Measurements from ENCODE around the gene PDLIM7. TPM values are rescaled to one million over a fixed set of nuclear protein-coding genes. Genes with fewer than 3 reads are reported as not detected.
A peak's percentile ranks its signal among the peaks of the same experiment; 100 is the strongest.

Gene PDLIM7
- total and polyA plus RNA-seq, 4 donors: 49.2 to 124 (median 83.5) TPM

- no peak overlapping the region for H3K27ac ChIP-seq (ENCODE audit: low read depth in 1 of 2, low read length in 1 of 2)
- no peak for ATAC-seq (ENCODE audit: insufficient read depth, low FRiP score)
- TF ChIP-seq, protein P1, sequence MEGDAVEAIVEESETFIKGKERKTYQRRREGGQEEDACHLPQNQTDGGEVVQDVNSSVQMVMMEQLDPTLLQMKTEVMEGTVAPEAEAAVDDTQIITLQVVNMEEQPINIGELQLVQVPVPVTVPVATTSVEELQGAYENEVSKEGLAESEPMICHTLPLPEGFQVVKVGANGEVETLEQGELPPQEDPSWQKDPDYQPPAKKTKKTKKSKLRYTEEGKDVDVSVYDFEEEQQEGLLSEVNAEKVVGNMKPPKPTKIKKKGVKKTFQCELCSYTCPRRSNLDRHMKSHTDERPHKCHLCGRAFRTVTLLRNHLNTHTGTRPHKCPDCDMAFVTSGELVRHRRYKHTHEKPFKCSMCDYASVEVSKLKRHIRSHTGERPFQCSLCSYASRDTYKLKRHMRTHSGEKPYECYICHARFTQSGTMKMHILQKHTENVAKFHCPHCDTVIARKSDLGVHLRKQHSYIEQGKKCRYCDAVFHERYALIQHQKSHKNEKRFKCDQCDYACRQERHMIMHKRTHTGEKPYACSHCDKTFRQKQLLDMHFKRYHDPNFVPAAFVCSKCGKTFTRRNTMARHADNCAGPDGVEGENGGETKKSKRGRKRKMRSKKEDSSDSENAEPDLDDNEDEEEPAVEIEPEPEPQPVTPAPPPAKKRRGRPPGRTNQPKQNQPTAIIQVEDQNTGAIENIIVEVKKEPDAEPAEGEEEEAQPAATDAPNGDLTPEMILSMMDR (IDR thresholded peaks at IDR 0.05; ENCODE audit: control extremely low read depth, extremely low read depth): no peak
- WGBS, 2 donors: 83 to 95% methylated on average over 13 of the region's 13 CpGs
- H3K4me1 ChIP-seq (ENCODE audit: control insufficient read depth in 5 of 5, insufficient read depth in 5 of 5, low read length in 5 of 5): peaks cover 0 to 14% (median 8%) of the 10 kb centered on the region in 5 donors
- H3K9ac ChIP-seq (ENCODE audit: insufficient read depth in 1 of 2, low read length in 2 of 2): no peak overlapping the region
- no peaks in the 10 kb centered on the region for H3K27me3 ChIP-seq (ENCODE audit: control insufficient read depth in 3 of 3, insufficient read depth in 3 of 3, low read length in 2 of 3)
- DNase-seq: no peak
- H3K9me3 ChIP-seq (ENCODE audit: control insufficient read depth in 4 of 4, insufficient read depth in 3 of 4, low read length in 3 of 4): no peaks in the 10 kb centered on the region
- no peak overlapping the region for H3K4me3 ChIP-seq
- peaks cover 6 to 48% (median 36%) of the 10 kb centered on the region in 4 donors for H3K36me3 ChIP-seq (ENCODE audit: control insufficient read depth in 4 of 4, insufficient read depth in 4 of 4, low read length in 4 of 4)
Observed at GRCh38 chr5:177519463-177520235, 22.2 kb upstream of the PDLIM7 start.

- Histone ChIP-seq H3K36me3 (ENCODE audit: control insufficient read depth in 4 of 4, insufficient read depth in 4 of 4, low read length in 4 of 4) (peaks cover 13 to 56% (median 45%) of the 10 kb centered on the region in 4 donors), H3K9ac (ENCODE audit: insufficient read depth in 1 of 2, low read length in 2 of 2) (peak within 1 kb of the TSS; percentile 69 to 74), H3K4me1 (ENCODE audit: control insufficient read depth in 5 of 5, insufficient read depth in 5 of 5, low read length in 5 of 5) (peaks cover 0 to 14% (median 8%) of the 10 kb centered on the region in 5 donors), H3K4me3 (peak within 1 kb of the TSS; percentile 65), H3K27me3 (ENCODE audit: control insufficient read depth in 3 of 3, insufficient read depth in 3 of 3, low read length in 2 of 3) (no peaks in the 10 kb centered on the region), H3K27ac (ENCODE audit: low read depth in 1 of 2, low read length in 1 of 2) (peak within 1 kb of the TSS; percentile 73 to 91), H3K9me3 (ENCODE audit: control insufficient read depth in 4 of 4, insufficient read depth in 3 of 4, low read length in 3 of 4) (no peaks in the 10 kb centered on the region)
- TF ChIP-seq, protein P1 (IDR thresholded peaks at IDR 0.05; ENCODE audit: control extremely low read depth, extremely low read depth): no peak
- ATAC-seq (ENCODE audit: insufficient read depth, low FRiP score) (peak; percentile 94), DNase-seq (peak; percentile 99 to 100 (median 99))
- WGBS, 2 donors: 0% methylated on average over 93 to 96 of the region's 96 CpGs
Observed at GRCh38 chr5:177516601-177517568, 19.5 kb upstream of the PDLIM7 start, which contains the start of gene DDX41. TSS of gene DDX41 (minus strand) at chr5:177516961. CDS start at chr5:177516945, 16 bp downstream.

GRCh38 chr5:177515580-177515979 is 18.2 kb upstream of the PDLIM7 start:
- H3K4me3 ChIP-seq: no peak overlapping the region
- H3K36me3 ChIP-seq (ENCODE audit: control insufficient read depth in 4 of 4, insufficient read depth in 4 of 4, low read length in 4 of 4): peaks cover 7 to 55% (median 42%) of the 10 kb centered on the region in 4 donors
- no peaks in the 10 kb centered on the region for H3K9me3 ChIP-seq (ENCODE audit: control insufficient read depth in 4 of 4, insufficient read depth in 3 of 4, low read length in 3 of 4)
- WGBS, 2 donors: 82 to 86% methylated on average over 7 of the region's 7 CpGs
- ATAC-seq (ENCODE audit: insufficient read depth, low FRiP score) (no peak), DNase-seq (no peak)
- no peaks in the 10 kb centered on the region for H3K27me3 ChIP-seq (ENCODE audit: control insufficient read depth in 3 of 3, insufficient read depth in 3 of 3, low read length in 2 of 3)
- peak overlapping the region; percentile 69 to 74 for H3K9ac ChIP-seq (ENCODE audit: insufficient read depth in 1 of 2, low read length in 2 of 2)
- no peak overlapping the region for H3K27ac ChIP-seq (ENCODE audit: low read depth in 1 of 2, low read length in 1 of 2)
- TF ChIP-seq, protein P1 (IDR thresholded peaks at IDR 0.05; ENCODE audit: control extremely low read depth, extremely low read depth): no peak
- peaks cover 0 to 14% (median 8%) of the 10 kb centered on the region in 5 donors for H3K4me1 ChIP-seq (ENCODE audit: control insufficient read depth in 5 of 5, insufficient read depth in 5 of 5, low read length in 5 of 5)
